Stimulated activated memory B cell treated with anti-CD40 and anti-IgM and Interleukin-4, amounts not matched to agents 10 μg/mL and 1 μg/mL and 100 μg/mL, for 72 hours (primary cell): Measurements from ENCODE around the gene LRP8.
A peak's percentile ranks its signal among the peaks of the same experiment; 100 is the strongest.

Experiments
- ATAC-seq: fragments of 150-1000 bp; cut with Tn5 transposase; 2 replicates; pipeline ENCODE4 v1.10.0; 2021
- H3K27ac Mint-ChIP-seq: one replicate; pipeline ENCODE4 v1.8.0; 2022; ENCODE audit warnings: mild to moderate bottlenecking, mixed read lengths
- H3K27me3 Mint-ChIP-seq: one replicate; pipeline ENCODE4 v1.8.0; 2022; ENCODE audit warnings: mixed read lengths
- H3K36me3 Mint-ChIP-seq: one replicate; pipeline ENCODE4 v1.8.0; 2022; ENCODE audit warnings: mixed read lengths
- H3K4me1 Mint-ChIP-seq: one replicate; pipeline ENCODE4 v1.8.0; 2022; ENCODE audit warnings: mixed read lengths
- H3K4me3 Mint-ChIP-seq: one replicate; pipeline ENCODE4 v1.8.0; 2022; ENCODE audit warnings: mild to moderate bottlenecking, moderate library complexity, mixed read lengths
- H3K9me3 Mint-ChIP-seq: one replicate; pipeline ENCODE4 v1.8.0; 2022; ENCODE audit warnings: mixed read lengths

LRP8 gene

GRCh38 chr1:53328009-53328461 is at the start of gene LRP8:
LRP8 (minus strand) TSS chr1:53328070; CDS start chr1:53327912, 158 bp downstream.
- ATAC-seq: peak; percentile 74
- no peaks in the 10 kb centered on the region for H3K27me3 Mint-ChIP-seq
- peak within 1 kb of the TSS; percentile 100 for H3K4me3 Mint-ChIP-seq
- H3K27ac Mint-ChIP-seq: peak within 1 kb of the TSS; percentile 91
- no peaks in the 10 kb centered on the region for H3K9me3 Mint-ChIP-seq
- H3K36me3 Mint-ChIP-seq: peaks cover 25% of the 10 kb centered on the region
- peaks cover 24% of the 10 kb centered on the region for H3K4me1 Mint-ChIP-seq

GRCh38 chr1:53377438-53377841 is 49.6 kb upstream of the LRP8 start:
- Mint-ChIP-seq H3K27ac (no peak overlapping the region), H3K4me3 (no peak overlapping the region), H3K36me3 (no peaks in the 10 kb centered on the region), H3K27me3 (peaks cover 30% of the 10 kb centered on the region), H3K4me1 (no peaks in the 10 kb centered on the region), H3K9me3 (no peaks in the 10 kb centered on the region)
- no peak for ATAC-seq

- Mint-ChIP-seq H3K9me3 (no peaks in the 10 kb centered on the region), H3K27me3 (peaks cover 27% of the 10 kb centered on the region), H3K4me1 (no peaks in the 10 kb centered on the region), H3K36me3 (no peaks in the 10 kb centered on the region), H3K4me3 (no peak overlapping the region), H3K27ac (no peak overlapping the region)
- ATAC-seq: no peak
These were observed 49.0 kb upstream of the LRP8 start for GRCh38 chr1:53376742-53377437.

- H3K4me3 Mint-ChIP-seq: no peak overlapping the region
- H3K4me1 Mint-ChIP-seq: no peaks in the 10 kb centered on the region
- no peak overlapping the region for H3K27ac Mint-ChIP-seq
- no peaks in the 10 kb centered on the region for H3K9me3 Mint-ChIP-seq
- H3K36me3 Mint-ChIP-seq: no peaks in the 10 kb centered on the region
- peaks cover 19% of the 10 kb centered on the region for H3K27me3 Mint-ChIP-seq
- no peak for ATAC-seq
These were observed 48.2 kb upstream of the LRP8 start for GRCh38 chr1:53376041-53376461.

- no peak for ATAC-seq
- Mint-ChIP-seq H3K4me3 (no peak overlapping the region), H3K27ac (no peak overlapping the region)
These were observed 47.6 kb upstream of the LRP8 start for GRCh38 chr1:53375440-53375839.

GRCh38 chr1:53373246-53373645 is 45.4 kb upstream of the LRP8 start:
- no peaks in the 10 kb centered on the region for H3K9me3 Mint-ChIP-seq
- H3K27ac Mint-ChIP-seq: no peak overlapping the region
- no peak for ATAC-seq
- peaks cover under 1% of the 10 kb centered on the region for H3K27me3 Mint-ChIP-seq
- peaks cover 5% of the 10 kb centered on the region for H3K4me1 Mint-ChIP-seq
- no peak overlapping the region for H3K4me3 Mint-ChIP-seq
- H3K36me3 Mint-ChIP-seq: no peaks in the 10 kb centered on the region

More at GRCh38 chr1:53375440-53375839, 47.6 kb upstream of the LRP8 start:
- H3K36me3 Mint-ChIP-seq: no peaks in the 10 kb centered on the region
- no peaks in the 10 kb centered on the region for H3K9me3 Mint-ChIP-seq
- peaks cover 12% of the 10 kb centered on the region for H3K27me3 Mint-ChIP-seq
- no peaks in the 10 kb centered on the region for H3K4me1 Mint-ChIP-seq

- no peaks in the 10 kb centered on the region for H3K9me3 Mint-ChIP-seq
- no peaks in the 10 kb centered on the region for H3K27me3 Mint-ChIP-seq
- no peaks in the 10 kb centered on the region for H3K36me3 Mint-ChIP-seq
- H3K4me1 Mint-ChIP-seq: peaks cover 12% of the 10 kb centered on the region
- H3K27ac Mint-ChIP-seq: no peak overlapping the region
- ATAC-seq: no peak
- H3K4me3 Mint-ChIP-seq: no peak overlapping the region
These were observed 44.7 kb upstream of the LRP8 start for GRCh38 chr1:53372501-53372951.

- no peak for ATAC-seq
- Mint-ChIP-seq H3K4me1 (peaks cover 19% of the 10 kb centered on the region), H3K27ac (no peak overlapping the region), H3K27me3 (no peaks in the 10 kb centered on the region), H3K36me3 (no peaks in the 10 kb centered on the region), H3K9me3 (no peaks in the 10 kb centered on the region), H3K4me3 (no peak overlapping the region)
These were observed 44.0 kb upstream of the LRP8 start for GRCh38 chr1:53371851-53372250.

GRCh38 chr1:53371121-53371666 is 43.3 kb upstream of the LRP8 start:
- Mint-ChIP-seq H3K9me3 (no peaks in the 10 kb centered on the region), H3K4me1 (peaks cover 26% of the 10 kb centered on the region), H3K36me3 (no peaks in the 10 kb centered on the region), H3K27me3 (no peaks in the 10 kb centered on the region), H3K27ac (no peak overlapping the region), H3K4me3 (no peak overlapping the region)
- no peak for ATAC-seq

GRCh38 chr1:53370369-53370961 is 42.6 kb upstream of the LRP8 start:
- Mint-ChIP-seq H3K27me3 (no peaks in the 10 kb centered on the region), H3K4me3 (no peak overlapping the region), H3K4me1 (peaks cover 33% of the 10 kb centered on the region), H3K9me3 (no peaks in the 10 kb centered on the region), H3K36me3 (no peaks in the 10 kb centered on the region), H3K27ac (no peak overlapping the region)
- ATAC-seq: no peak

GRCh38 chr1:53369761-53370160 is 41.9 kb upstream of the LRP8 start:
- H3K27ac Mint-ChIP-seq: no peak overlapping the region
- no peak for ATAC-seq
- no peaks in the 10 kb centered on the region for H3K9me3 Mint-ChIP-seq
- H3K4me3 Mint-ChIP-seq: no peak overlapping the region
- H3K4me1 Mint-ChIP-seq: peaks cover 40% of the 10 kb centered on the region
- H3K36me3 Mint-ChIP-seq: no peaks in the 10 kb centered on the region
- H3K27me3 Mint-ChIP-seq: no peaks in the 10 kb centered on the region

GRCh38 chr1:53369034-53369750 is 41.3 kb upstream of the LRP8 start:
- Mint-ChIP-seq H3K9me3 (no peaks in the 10 kb centered on the region), H3K36me3 (peaks cover 5% of the 10 kb centered on the region), H3K27me3 (no peaks in the 10 kb centered on the region), H3K27ac (peak overlapping the region; percentile 95), H3K4me1 (peaks cover 46% of the 10 kb centered on the region), H3K4me3 (no peak overlapping the region)
- ATAC-seq: no peak

- H3K36me3 Mint-ChIP-seq: peaks cover 8% of the 10 kb centered on the region
These were observed 40.6 kb upstream of the LRP8 start for GRCh38 chr1:53368314-53369033.

GRCh38 chr1:53367503-53368313 is 39.8 kb upstream of the LRP8 start:
- Mint-ChIP-seq H3K27ac (peak overlapping the region; percentile 95), H3K27me3 (no peaks in the 10 kb centered on the region), H3K4me3 (peak overlapping the region; percentile 90), H3K36me3 (peaks cover 13% of the 10 kb centered on the region), H3K9me3 (no peaks in the 10 kb centered on the region), H3K4me1 (peaks cover 55% of the 10 kb centered on the region)
- peak; percentile 95 for ATAC-seq

More at GRCh38 chr1:53368314-53369033, 40.6 kb upstream of the LRP8 start:
- Mint-ChIP-seq H3K27ac (peak overlapping the region; percentile 95), H3K9me3 (no peaks in the 10 kb centered on the region), H3K27me3 (no peaks in the 10 kb centered on the region), H3K4me3 (peak overlapping the region; percentile 90), H3K4me1 (peaks cover 50% of the 10 kb centered on the region)
- no peak for ATAC-seq
